Colonic mucosa (tissue), 4 donors: ENCODE measurements around the gene PLG. TPM values are rescaled to one million over a fixed set of nuclear protein-coding genes. Genes with fewer than 3 reads are reported as not detected.
"Not testable (repeated sequence)": the region's sequence is repeated elsewhere in the genome, so short reads cannot be mapped to it uniquely, and the experiment has no call there.

ENCODE experiments used
- DNase-seq: peaks from one replicate; pipeline ENCODE4 v3.0.0-alpha.2; 2020
- H3K27ac ChIP-seq: fragments of 200-600 bp; one replicate; pipeline ENCODE4 v1.8.0; 2021
- H3K27me3 ChIP-seq: fragments of 200-600 bp; one replicate; pipeline ENCODE4 v1.8.0; 2021
- H3K36me3 ChIP-seq: fragments of 200-600 bp; one replicate; pipeline ENCODE4 v1.8.0; 2021
- H3K4me1 ChIP-seq: fragments of 200-600 bp; one replicate; pipeline ENCODE4 v1.8.0; 2021; ENCODE audit warnings: mild to moderate bottlenecking
- H3K4me3 ChIP-seq: fragments of 200-600 bp; one replicate; pipeline ENCODE4 v1.8.0; 2021
- H3K9ac ChIP-seq, 2 donors: one replicate each; pipeline ENCODE4 v1.7.0; 2013; ENCODE audit warnings: control low read depth in 2 of 2, low read depth in 2 of 2, low read length in 2 of 2
- H3K9me3 ChIP-seq: fragments of 200-600 bp; one replicate; pipeline ENCODE4 v1.8.0; 2021
- CTCF ChIP-seq: fragments of 200-600 bp; IDR thresholded peaks from one replicate; pipeline ENCODE4 v1.8.0; 2022; ENCODE audit warnings: antibody characterized with exemption, mild to moderate bottlenecking
- intact Hi-C: fragments of 100-400 bp; cut with DNase I; formaldehyde crosslinking; loops from one replicate; pipeline ENCODE4 v1.14.1; 2022
- total RNA-seq, 2 donors: library from RNA; stranded (reverse); fragmentation: NEBNext Ultra II Directional in 1 of 2; extraction: Animal tissue kit (Norgen Biotek cat#: 25700) in 1 of 2; gene quantifications; one replicate each; pipeline ENCODE4 v1.2.1, GENCODE V29; 2021
- donor health status: healthy.
- donor health status: DM: no; HTN: no; CAD: no.
- donor health status: DM: no; HTN: no; CAD: no.

Gene PLG
- total RNA-seq, 2 donors from 2014 or later, result 0.16 to 1.3 TPM

- no peak for DNase-seq
- H3K4me3 ChIP-seq, result no peak overlapping the region
- H3K4me1 ChIP-seq, result no peaks in the 10 kb centered on the region
- no peak overlapping the region for H3K27ac ChIP-seq
- H3K9me3 ChIP-seq, result peaks cover 3% of the 10 kb centered on the region
- TF ChIP-seq CTCF, result no peak
- H3K36me3 ChIP-seq, result no peaks in the 10 kb centered on the region
- no peaks in the 10 kb centered on the region for H3K27me3 ChIP-seq
- intact Hi-C loops, result no loop called here
- H3K9ac ChIP-seq, result no peak overlapping the region
These were observed 48.2 kb downstream of the PLG start for GRCh38 chr6:160750276-160750689.

GRCh38 chr6:160753211-160753610, 51.2 kb downstream of the PLG start:
- H3K9ac ChIP-seq, intact Hi-C loops, H3K9me3 ChIP-seq: not testable (repeated sequence)

GRCh38 chr6:160755165-160755564, 53.1 kb downstream of the PLG start:
- intact Hi-C loops, result no loop called here
- H3K36me3 ChIP-seq, result no peaks in the 10 kb centered on the region
- no peak overlapping the region for H3K4me3 ChIP-seq
- H3K4me1 ChIP-seq, result no peaks in the 10 kb centered on the region
- no peaks in the 10 kb centered on the region for H3K9me3 ChIP-seq
- no peak for DNase-seq
- H3K27ac ChIP-seq, result no peak overlapping the region
- no peak for TF ChIP-seq CTCF
- H3K9ac ChIP-seq, result no peak overlapping the region
- no peaks in the 10 kb centered on the region for H3K27me3 ChIP-seq

More at GRCh38 chr6:160753211-160753610, 51.2 kb downstream of the PLG start:
- DNase-seq, H3K36me3 ChIP-seq, H3K27me3 ChIP-seq, H3K4me3 ChIP-seq, H3K4me1 ChIP-seq, H3K27ac ChIP-seq: not testable (repeated sequence)

- H3K4me3 ChIP-seq, result no peak overlapping the region
- no peak overlapping the region for H3K9ac ChIP-seq
- no peaks in the 10 kb centered on the region for H3K4me1 ChIP-seq
- H3K36me3 ChIP-seq, result no peaks in the 10 kb centered on the region
- TF ChIP-seq CTCF, result no peak
- intact Hi-C loops, result no loop called here
- H3K27ac ChIP-seq, result no peak overlapping the region
- DNase-seq, result no peak
- no peaks in the 10 kb centered on the region for H3K9me3 ChIP-seq
- no peaks in the 10 kb centered on the region for H3K27me3 ChIP-seq
These were observed 54.0 kb downstream of the PLG start for GRCh38 chr6:160756021-160756420.

- Histone ChIP-seq H3K27me3 (no peaks in the 10 kb centered on the region), H3K4me1 (no peaks in the 10 kb centered on the region), H3K9ac (no peak overlapping the region), H3K27ac (no peak overlapping the region), H3K9me3 (no peaks in the 10 kb centered on the region), H3K36me3 (no peaks in the 10 kb centered on the region), H3K4me3 (no peak overlapping the region)
- no peak for TF ChIP-seq CTCF
- intact Hi-C loops, result no loop called here
- no peak for DNase-seq
These were observed 54.8 kb downstream of the PLG start for GRCh38 chr6:160756871-160757270.

- H3K27me3 ChIP-seq, result peaks cover 4% of the 10 kb centered on the region
- no peak for TF ChIP-seq CTCF
- H3K4me1 ChIP-seq, result no peaks in the 10 kb centered on the region
- H3K4me3 ChIP-seq, result no peak overlapping the region
- no peak for DNase-seq
- no peak overlapping the region for H3K27ac ChIP-seq
- H3K9me3 ChIP-seq, result no peaks in the 10 kb centered on the region
- no peaks in the 10 kb centered on the region for H3K36me3 ChIP-seq
- H3K9ac ChIP-seq, result no peak overlapping the region
- intact Hi-C loops, result no loop called here
These were observed 62.8 kb downstream of the PLG start for GRCh38 chr6:160764847-160765246.
